ENCODE results near the gene CCDC85A.

Gene CCDC85A

DNA sequence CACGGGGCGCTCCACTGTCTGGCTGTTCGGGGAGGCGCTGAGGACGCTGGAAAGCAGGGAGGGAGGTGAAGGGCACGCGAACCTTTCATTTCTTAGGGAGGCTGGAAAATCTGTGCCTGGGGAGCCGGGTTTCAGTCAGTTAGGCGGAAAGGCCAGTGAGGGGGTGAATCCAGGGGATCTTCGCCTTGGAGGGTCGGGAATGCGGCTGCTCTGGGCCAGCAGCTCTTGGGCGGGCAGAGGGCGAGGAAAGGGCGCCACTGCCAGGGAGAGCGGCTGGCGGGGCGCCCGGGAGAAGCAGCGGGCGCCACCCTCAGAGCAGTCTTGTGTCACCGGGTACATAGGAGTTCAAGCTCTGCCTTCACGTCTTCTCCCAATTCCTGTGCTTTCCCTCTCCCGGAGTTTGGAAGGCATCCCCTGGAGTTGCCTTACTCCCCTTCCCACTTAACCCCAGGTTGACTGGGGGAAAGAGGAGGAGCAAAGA lies 1.4 kb downstream of the CCDC85A start:
- H3K9me3 Mint-ChIP-seq: no peaks in the 10 kb centered on the region
- peaks cover 47% of the 10 kb centered on the region for H3K4me1 Mint-ChIP-seq
- H3K27ac Mint-ChIP-seq: peak overlapping the region in 2 of 3 experiments; percentile 24 to 28
- TF ChIP-seq, protein P1, sequence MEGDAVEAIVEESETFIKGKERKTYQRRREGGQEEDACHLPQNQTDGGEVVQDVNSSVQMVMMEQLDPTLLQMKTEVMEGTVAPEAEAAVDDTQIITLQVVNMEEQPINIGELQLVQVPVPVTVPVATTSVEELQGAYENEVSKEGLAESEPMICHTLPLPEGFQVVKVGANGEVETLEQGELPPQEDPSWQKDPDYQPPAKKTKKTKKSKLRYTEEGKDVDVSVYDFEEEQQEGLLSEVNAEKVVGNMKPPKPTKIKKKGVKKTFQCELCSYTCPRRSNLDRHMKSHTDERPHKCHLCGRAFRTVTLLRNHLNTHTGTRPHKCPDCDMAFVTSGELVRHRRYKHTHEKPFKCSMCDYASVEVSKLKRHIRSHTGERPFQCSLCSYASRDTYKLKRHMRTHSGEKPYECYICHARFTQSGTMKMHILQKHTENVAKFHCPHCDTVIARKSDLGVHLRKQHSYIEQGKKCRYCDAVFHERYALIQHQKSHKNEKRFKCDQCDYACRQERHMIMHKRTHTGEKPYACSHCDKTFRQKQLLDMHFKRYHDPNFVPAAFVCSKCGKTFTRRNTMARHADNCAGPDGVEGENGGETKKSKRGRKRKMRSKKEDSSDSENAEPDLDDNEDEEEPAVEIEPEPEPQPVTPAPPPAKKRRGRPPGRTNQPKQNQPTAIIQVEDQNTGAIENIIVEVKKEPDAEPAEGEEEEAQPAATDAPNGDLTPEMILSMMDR (IDR thresholded peaks at IDR 0.05; ENCODE audit: unreplicated experiment in 3 of 3): no peak
- peaks cover 58% of the 10 kb centered on the region for H3K27me3 Mint-ChIP-seq (ENCODE audit: low read depth)
- H3K4me3 Mint-ChIP-seq: peak overlapping the region; percentile 89 to 94 (median 94)
- no peaks in the 10 kb centered on the region for H3K36me3 Mint-ChIP-seq (ENCODE audit: low read depth)

DNA sequence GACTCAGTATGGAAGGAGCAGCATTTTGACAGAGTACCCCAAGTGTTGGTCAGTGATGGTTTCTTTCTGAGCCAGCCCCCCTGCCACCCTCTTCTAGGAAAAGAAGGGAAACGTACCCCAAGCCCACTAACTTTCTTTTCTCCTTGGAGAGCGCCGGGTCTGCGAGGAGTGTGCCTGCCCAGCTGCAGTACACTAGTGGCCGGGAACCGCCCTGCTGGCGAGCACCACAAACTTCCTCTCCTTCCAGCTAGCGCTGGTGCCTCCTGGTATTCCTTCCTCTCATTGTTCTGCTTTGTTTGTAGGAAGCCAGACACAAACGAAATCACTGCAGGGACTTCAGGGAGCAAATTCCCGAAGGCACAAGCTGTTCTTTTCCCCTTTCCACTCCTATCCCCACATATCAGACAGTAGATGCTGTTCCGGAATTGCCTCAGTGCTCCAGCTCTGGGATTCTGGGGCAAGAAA lies 1.8 kb downstream of the CCDC85A start:
- H3K9me3 Mint-ChIP-seq: no peaks in the 10 kb centered on the region
- peak overlapping the region in 2 of 3 experiments; percentile 24 to 28 for H3K27ac Mint-ChIP-seq
- peak overlapping the region; percentile 89 to 94 (median 94) for H3K4me3 Mint-ChIP-seq
- H3K36me3 Mint-ChIP-seq (ENCODE audit: low read depth): no peaks in the 10 kb centered on the region
- H3K27me3 Mint-ChIP-seq (ENCODE audit: low read depth): peaks cover 63% of the 10 kb centered on the region
- TF ChIP-seq, protein P1 (IDR thresholded peaks at IDR 0.05; ENCODE audit: unreplicated experiment in 3 of 3): peak; percentile 16 to 47 (median 31)
- H3K4me1 Mint-ChIP-seq: peaks cover 47% of the 10 kb centered on the region

DNA sequence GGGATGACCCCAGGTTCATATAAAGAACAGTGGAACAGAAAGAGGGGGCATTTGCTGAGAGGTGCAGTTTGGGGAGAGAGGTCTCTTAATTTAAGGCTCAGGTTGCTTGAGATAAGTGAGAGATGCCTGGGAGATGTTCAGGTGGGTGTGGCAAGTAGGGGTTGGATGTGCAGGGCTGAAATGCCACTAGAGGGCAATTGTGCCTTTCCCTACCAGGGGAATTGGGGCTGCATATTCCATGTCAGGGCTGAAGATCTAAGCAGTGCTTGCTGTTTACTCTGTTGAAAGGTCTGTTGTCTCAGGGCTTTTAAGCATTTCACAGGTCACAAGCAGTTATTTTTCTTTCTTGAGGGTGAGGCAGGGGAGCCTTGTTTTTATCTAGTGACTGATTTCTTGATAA lies 7.8 kb downstream of the CCDC85A start:
- Mint-ChIP-seq H3K27ac (no peak overlapping the region), H3K4me1 (peaks cover 14% of the 10 kb centered on the region), H3K27me3 (ENCODE audit: low read depth) (peaks cover 27% of the 10 kb centered on the region), H3K9me3 (no peaks in the 10 kb centered on the region), H3K36me3 (ENCODE audit: low read depth) (peaks cover 5% of the 10 kb centered on the region), H3K4me3 (no peak overlapping the region)
- TF ChIP-seq, protein P1 (IDR thresholded peaks at IDR 0.05; ENCODE audit: unreplicated experiment in 3 of 3): peak; percentile 52 to 60 (median 58)

DNA sequence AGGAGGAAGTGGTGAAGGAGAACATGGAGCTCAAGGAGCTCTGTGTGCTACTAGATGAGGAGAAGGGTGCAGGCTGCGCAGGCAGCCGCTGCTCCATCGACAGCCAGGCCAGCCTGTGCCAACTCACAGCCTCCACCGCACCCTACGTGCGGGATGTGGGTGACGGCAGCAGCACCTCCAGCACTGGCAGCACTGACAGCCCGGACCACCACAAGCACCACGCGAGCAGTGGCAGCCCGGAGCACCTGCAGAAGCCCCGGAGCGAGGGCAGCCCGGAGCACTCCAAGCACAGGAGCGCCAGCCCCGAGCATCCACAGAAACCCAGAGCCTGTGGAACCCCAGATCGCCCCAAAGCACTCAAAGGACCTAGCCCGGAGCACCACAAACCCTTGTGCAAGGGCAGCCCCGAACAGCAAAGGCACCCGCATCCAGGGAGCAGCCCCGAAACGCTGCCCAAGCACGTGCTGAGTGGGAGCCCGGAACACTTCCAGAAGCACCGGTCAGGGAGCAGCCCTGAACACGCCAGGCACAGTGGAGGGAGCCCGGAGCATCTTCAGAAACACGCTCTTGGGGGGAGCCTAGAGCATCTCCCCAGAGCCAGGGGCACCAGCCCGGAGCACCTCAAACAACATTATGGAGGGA lies 9.0 kb downstream of the CCDC85A start:
- Mint-ChIP-seq H3K27me3 (ENCODE audit: low read depth) (peaks cover 19% of the 10 kb centered on the region), H3K27ac (no peak overlapping the region), H3K9me3 (no peaks in the 10 kb centered on the region), H3K4me1 (peaks cover 9% of the 10 kb centered on the region), H3K4me3 (no peak overlapping the region), H3K36me3 (ENCODE audit: low read depth) (peaks cover 5% of the 10 kb centered on the region)
- TF ChIP-seq, protein P1 (IDR thresholded peaks at IDR 0.05; ENCODE audit: unreplicated experiment in 3 of 3): no peak

DNA sequence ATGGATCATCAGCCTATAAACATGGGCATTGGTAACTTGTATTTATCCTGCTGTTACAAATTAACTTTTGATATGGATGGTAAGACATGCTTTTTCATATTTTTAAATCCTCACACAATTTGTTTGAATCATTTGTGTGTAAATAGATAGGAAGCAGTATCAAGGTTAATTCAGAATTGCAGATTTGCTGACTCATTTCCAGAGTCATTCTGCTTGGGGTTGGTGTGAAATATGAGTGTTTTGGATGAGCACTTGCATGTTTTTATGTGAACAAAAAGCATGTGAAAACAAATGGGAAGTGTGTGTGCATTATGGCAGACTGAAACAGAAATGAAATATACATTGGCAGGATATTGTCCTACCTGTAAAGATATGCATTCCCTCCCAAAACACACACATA lies 11.8 kb downstream of the CCDC85A start:
- TF ChIP-seq, protein P1 (IDR thresholded peaks at IDR 0.05; ENCODE audit: unreplicated experiment in 3 of 3): no peak
- peaks cover 6% of the 10 kb centered on the region for H3K27me3 Mint-ChIP-seq (ENCODE audit: low read depth)
- no peaks in the 10 kb centered on the region for H3K9me3 Mint-ChIP-seq
- H3K36me3 Mint-ChIP-seq (ENCODE audit: low read depth): peaks cover 5% of the 10 kb centered on the region
- H3K4me3 Mint-ChIP-seq: no peak overlapping the region
- peaks cover 10% of the 10 kb centered on the region for H3K4me1 Mint-ChIP-seq
- H3K27ac Mint-ChIP-seq: no peak overlapping the region

DNA sequence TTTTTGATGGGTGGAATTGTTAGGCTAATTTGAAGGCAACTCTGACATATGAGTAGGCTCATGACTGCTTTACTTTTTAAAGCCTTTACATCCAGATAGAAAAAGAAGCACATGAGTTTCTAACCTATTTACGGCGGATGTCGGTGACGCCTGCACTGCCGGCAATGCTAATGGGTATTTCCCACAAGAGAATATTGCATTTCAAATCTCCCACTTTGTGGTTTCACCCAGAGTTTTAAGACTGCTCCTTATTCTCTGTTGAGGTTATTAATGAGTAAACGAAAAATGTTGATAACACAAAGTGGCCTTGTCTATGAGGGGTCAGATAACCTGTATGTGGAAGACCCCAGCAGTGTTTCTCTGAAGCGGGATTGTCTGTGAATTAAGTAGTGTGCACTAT lies 14.0 kb downstream of the CCDC85A start:
- Mint-ChIP-seq H3K27ac (no peak overlapping the region), H3K4me1 (peaks cover 15% of the 10 kb centered on the region), H3K9me3 (no peaks in the 10 kb centered on the region), H3K4me3 (no peak overlapping the region), H3K36me3 (ENCODE audit: low read depth) (peaks cover 5% of the 10 kb centered on the region), H3K27me3 (ENCODE audit: low read depth) (no peaks in the 10 kb centered on the region)
- TF ChIP-seq, protein P1 (IDR thresholded peaks at IDR 0.05; ENCODE audit: unreplicated experiment in 3 of 3): no peak
